H1 (cell line): Measurements from ENCODE around the gene HYAL1. TPM values are rescaled to one million over a fixed set of nuclear protein-coding genes. Genes with fewer than 3 reads are reported as not detected.

ENCODE experiments used
- CTCF ChIA-PET: fragments of 300-600 bp; sonication (Branson Sonifier 250); formaldehyde crosslinking; loops from one replicate; lab custom pipeline; 2021; ENCODE audit not compliant: partially characterized antibody; lab: Charles Lee
- POLR2A ChIA-PET: fragments of 300-600 bp; sonication (Branson Sonifier 250); formaldehyde crosslinking; loops from one replicate; lab custom pipeline; 2021; ENCODE audit warnings: inconsistent platforms; ENCODE audit not compliant: partially characterized antibody; lab: Charles Lee
- DNase-seq, 2 experiments: peaks; one replicate each; pipeline versions ENCODE4 v3.0.0 to v3.0.0-alpha.2; 2010 to 2022; ENCODE audit warnings: low spot score in 2 of 2, low read depth in 1 of 2, mixed read lengths in 1 of 2
- FAIRE-seq: peaks from 2 replicates; lab custom pipeline; 2011; peaks lifted over from hg19 to GRCh38; lab: Jason Lieb, UNC
- H2AFZ ChIP-seq: 2 replicates; pipeline ENCODE4 v1.8.1; 2012; ENCODE audit warnings: low read length, inconsistent platforms
- H2AK5ac ChIP-seq: 2 replicates; pipeline ENCODE4 v1.6.1; 2013; ENCODE audit warnings: low read depth, low read length
- H2BK120ac ChIP-seq: replicated peaks from 2 replicates; pipeline ENCODE3; 2013; ENCODE audit warnings: low read depth, low read length, inconsistent platforms
- H2BK12ac ChIP-seq: 2 replicates; pipeline ENCODE4 v1.6.1; 2013; ENCODE audit warnings: low read depth, low read length
- H2BK15ac ChIP-seq: 2 replicates; pipeline ENCODE4 v1.6.1; 2013; ENCODE audit warnings: low read length
- H2BK20ac ChIP-seq: 2 replicates; pipeline ENCODE4 v1.6.1; 2013; ENCODE audit warnings: low read length
- H2BK5ac ChIP-seq: 2 replicates; pipeline ENCODE4 v1.6.1; 2013; ENCODE audit warnings: low read depth, low read length
- H3K14ac ChIP-seq: 2 replicates; pipeline ENCODE4 v1.6.1; 2013; ENCODE audit warnings: inconsistent platforms; ENCODE audit not compliant: insufficient read length
- H3K18ac ChIP-seq: 2 replicates; pipeline ENCODE4 v1.6.1; 2013; ENCODE audit warnings: low read length; ENCODE audit errors: extremely low read depth
- H3K23ac ChIP-seq: 2 replicates; pipeline ENCODE4 v1.6.1; 2013; ENCODE audit warnings: inconsistent platforms; ENCODE audit not compliant: insufficient read length
- H3K23me2 ChIP-seq: 2 replicates; pipeline ENCODE4 v1.6.1; 2013; ENCODE audit warnings: low read depth, low read length
- H3K27ac ChIP-seq: 2 replicates; pipeline ENCODE4 v1.6.1; 2011; ENCODE audit warnings: low read depth, low read length, inconsistent platforms
- H3K27me3 ChIP-seq, 4 experiments: replicated peaks in 1 of 4; 1 replicate in 1 of 4; 2 replicates in 3 of 4; pipeline versions ENCODE4 v1.6.1 to v1.8.1; 2011 to 2013; ENCODE audit warnings: low read length in 3 of 4, mild to moderate bottlenecking in 3 of 4, inconsistent platforms in 2 of 4, mixed read lengths in 2 of 4, moderate library complexity in 1 of 4; ENCODE audit not compliant: control insufficient read depth in 3 of 4, insufficient read depth in 3 of 4; ENCODE audit errors: extremely low read depth in 1 of 4
- H3K36me3 ChIP-seq, 4 experiments: 2 replicates each; pipeline versions ENCODE4 v1.6.1 to v1.8.1; 2011 to 2013; ENCODE audit warnings: mild to moderate bottlenecking in 4 of 4, low read length in 3 of 4, moderate library complexity in 2 of 4, control low read depth in 1 of 4, inconsistent platforms in 1 of 4; ENCODE audit not compliant: insufficient read depth in 4 of 4, control insufficient read depth in 2 of 4
- H3K4ac ChIP-seq: replicated peaks from 2 replicates; pipeline ENCODE3; 2013; ENCODE audit warnings: low read length, low read depth, mixed read lengths, inconsistent platforms; ENCODE audit not compliant: insufficient read length
- H3K4me1 ChIP-seq, 4 experiments: replicated peaks in 1 of 4; 1 replicate in 1 of 4; 2 replicates in 3 of 4; pipeline versions ENCODE4 v1.6.1 to v1.8.1; 2011 to 2013; ENCODE audit warnings: low read length in 3 of 4, inconsistent platforms in 2 of 4, mixed read lengths in 1 of 4; ENCODE audit not compliant: insufficient read depth in 4 of 4, control insufficient read depth in 3 of 4
- H3K4me2 ChIP-seq, 2 experiments: 2 replicates each; pipeline versions ENCODE4 v1.6.1 to v1.8.1; 2011 to 2013; ENCODE audit warnings: low read depth in 2 of 2, low read length in 2 of 2, control low read depth in 1 of 2, inconsistent platforms in 1 of 2, mild to moderate bottlenecking in 1 of 2; ENCODE audit not compliant: insufficient read depth in 1 of 2
- H3K4me3 ChIP-seq, 4 experiments: fragments of 200-600, 300-600 bp in 1 of 4; sonication (generic), shearing (Covaris generic), sonication (Bioruptor Twin) in 1 of 4; 2 replicates each; pipeline versions ENCODE4 v1.5.1 to v1.8.1; 2011 to 2016; ENCODE audit warnings: low read length in 4 of 4, low read depth in 3 of 4, control low read depth in 2 of 4, inconsistent platforms in 2 of 4, mild to moderate bottlenecking in 2 of 4, mixed read lengths in 1 of 4, moderate library complexity in 1 of 4; ENCODE audit not compliant: insufficient read depth in 2 of 4; ENCODE audit errors: extremely low read depth in 1 of 4
- H3K56ac ChIP-seq: replicated peaks from 2 replicates; pipeline ENCODE3; 2013; ENCODE audit warnings: low read depth, mild to moderate bottlenecking, mixed read lengths, low read length, inconsistent platforms; ENCODE audit not compliant: insufficient read length
- H3K79me1 ChIP-seq: 2 replicates; pipeline ENCODE4 v1.6.1; 2013; ENCODE audit warnings: low read depth, low read length, control low read depth
- H3K79me2 ChIP-seq, 2 experiments: 2 replicates each; pipeline versions ENCODE4 v1.6.1 to v1.8.1; 2012 to 2013; ENCODE audit warnings: low read length in 2 of 2, mild to moderate bottlenecking in 2 of 2, inconsistent platforms in 1 of 2; ENCODE audit not compliant: insufficient read depth in 2 of 2, control insufficient read depth in 1 of 2
- H3K9ac ChIP-seq, 4 experiments: replicated peaks in 1 of 4; 1 replicate in 1 of 4; 2 replicates in 3 of 4; pipeline versions ENCODE4 v1.6.1 to v1.8.1; 2011 to 2013; ENCODE audit warnings: low read depth in 3 of 4, low read length in 3 of 4, control low read depth in 2 of 4, mild to moderate bottlenecking in 2 of 4, moderate library complexity in 2 of 4, inconsistent platforms in 1 of 4; ENCODE audit errors: extremely low read depth in 1 of 4
- H3K9me3 ChIP-seq, 2 experiments: 2 replicates each; pipeline versions ENCODE4 v1.6.1 to v1.8.1; 2012 to 2013; ENCODE audit warnings: mild to moderate bottlenecking in 2 of 2, moderate library complexity in 2 of 2, control low read depth in 1 of 2, inconsistent platforms in 1 of 2, low read depth in 1 of 2, low read length in 1 of 2, mixed read lengths in 1 of 2; ENCODE audit not compliant: insufficient read depth in 2 of 2
- H4K20me1 ChIP-seq, 2 experiments: replicated peaks in 1 of 2; 2 replicates each; pipeline versions ENCODE3 to v1.8.1; 2011 to 2013; ENCODE audit warnings: inconsistent platforms in 2 of 2, low read length in 2 of 2, mild to moderate bottlenecking in 1 of 2; ENCODE audit not compliant: insufficient read depth in 2 of 2, control insufficient read depth in 1 of 2
- H4K5ac ChIP-seq: 2 replicates; pipeline ENCODE4 v1.6.1; 2013; ENCODE audit warnings: low read length, low read depth, mixed read lengths, inconsistent platforms; ENCODE audit not compliant: insufficient read length
- H4K8ac ChIP-seq: 2 replicates; pipeline ENCODE4 v1.8.0; 2013; ENCODE audit warnings: mild to moderate bottlenecking, moderate library complexity, low read length, inconsistent platforms; ENCODE audit not compliant: insufficient read depth; ENCODE audit errors: extremely low read depth
- H4K91ac ChIP-seq: replicated peaks from 2 replicates; pipeline ENCODE3; 2013; ENCODE audit warnings: low read length, mixed read lengths, inconsistent platforms; ENCODE audit not compliant: insufficient read length
- BCL11A ChIP-seq, 2 experiments: IDR thresholded peaks; one replicate each; pipeline ENCODE4 v1.6.1; 2011; ENCODE audit warnings: low read depth in 2 of 2, low read length in 2 of 2, mild to moderate bottlenecking in 2 of 2
- CBX8 ChIP-seq: fragments of 300-800, 300-1000 bp; sonication (generic); IDR thresholded peaks from 2 replicates; pipeline ENCODE4 v1.7.1; 2016; ENCODE audit warnings: low read depth, low read length, borderline replicate concordance
- CHD2 ChIP-seq: IDR thresholded peaks from 2 replicates; pipeline ENCODE4 v1.6.1; 2012; ENCODE audit warnings: low read length, improper control_type of control experiment
- EZH2 ChIP-seq: fragments of 200-600 bp; sonication (generic); IDR thresholded peaks from 2 replicates; pipeline ENCODE4 v1.7.1; 2012; ENCODE audit warnings: low read depth, mild to moderate bottlenecking, moderate library complexity, low read length, inconsistent platforms; ENCODE audit not compliant: severe bottlenecking
- HDAC6 ChIP-seq: IDR thresholded peaks from one replicate; pipeline ENCODE4 v1.7.1; 2012; ENCODE audit warnings: low read depth, mild to moderate bottlenecking, inconsistent platforms, low read length, moderate library complexity
- NRF1 ChIP-seq: IDR thresholded peaks from 2 replicates; pipeline ENCODE4 v1.6.1; 2011; ENCODE audit warnings: mild to moderate bottlenecking, low read depth, low read length, improper control_type of control experiment
- POU5F1 ChIP-seq: IDR thresholded peaks from 2 replicates; pipeline ENCODE4 v1.6.1; 2011; ENCODE audit warnings: low read depth, mild to moderate bottlenecking, low read length, moderate library complexity
- RBBP5 ChIP-seq: IDR thresholded peaks from 2 replicates; pipeline ENCODE4 v1.7.1; 2012; ENCODE audit warnings: low read depth, mild to moderate bottlenecking, inconsistent platforms, low read length, moderate library complexity, borderline replicate concordance
- SAP30 ChIP-seq: fragments of 300-600 bp; sonication (generic); IDR thresholded peaks from 2 replicates; pipeline ENCODE4 v1.7.1; 2012; ENCODE audit warnings: low read length, moderate library complexity, mild to moderate bottlenecking, inconsistent platforms; ENCODE audit not compliant: insufficient read depth, insufficient replicate concordance
- SP2 ChIP-seq: IDR thresholded peaks from 2 replicates; pipeline ENCODE4 v1.6.1; 2012; ENCODE audit warnings: mild to moderate bottlenecking, low read length, inconsistent platforms
- SUZ12 ChIP-seq: fragments of 200-600 bp; sonication (generic); IDR thresholded peaks from 2 replicates; pipeline ENCODE4 v1.6.1; 2012; ENCODE audit warnings: mild to moderate bottlenecking, inconsistent platforms, low read length, moderate library complexity, mixed read lengths
- TBP ChIP-seq: IDR thresholded peaks from 2 replicates; pipeline ENCODE4 v1.6.1; 2011; ENCODE audit warnings: low read depth, low read length, improper control_type of control experiment
- WGBS, 2 experiments: shearing (Covaris generic) in 1 of 2; methylation state at CpG; one replicate each; pipeline versions ENCODE4 v1.1.6 to v1.1.7; 2013 to 2015; ENCODE audit warnings: low lambda C conversion rate in 2 of 2, mixed read lengths in 2 of 2, inconsistent platforms in 1 of 2, low coverage in 1 of 2, missing lambda C conversion rate in 1 of 2; ENCODE audit not compliant: insufficient replicate concordance in 2 of 2, insufficient coverage in 1 of 2, insufficient read length in 1 of 2; ENCODE audit errors: extremely low coverage in 1 of 2, missing lambda C conversion rate in 1 of 2; 5-methylcytosine and 5-hydroxymethylcytosine counted together
- polyA plus RNA-seq, 7 experiments: library from polyadenylated mRNA; depleted of rRNA in 3 of 7; stranded (reverse) in 5 of 7; unstranded in 2 of 7; fragments of >200 nt in 5 of 7; fragments of 200-250 nt in 2 of 7; gene quantifications; 1 replicate in 5 of 7; 2 replicates in 1 of 7; 4 replicates in 1 of 7; pipeline versions ENCODE4 v1.2.1 to v1.2.3, GENCODE V29; 2011 to 2013; ENCODE audit warnings: missing spikeins in 2 of 7, mixed read lengths in 2 of 7
- total RNA-seq: library from RNA; stranded (reverse); fragmentation: NEBNext Ultra II Directional; extraction: Animal tissue kit (Norgen Biotek cat#: 25700); gene quantifications from 2 replicates; pipeline ENCODE4 v1.2.1, GENCODE V29; 2021
- TF ChIP-seq, protein P1 (sequence below): IDR thresholded peaks from 2 replicates; pipeline ENCODE4 v1.6.1; 2012; ENCODE audit warnings: inconsistent platforms

HYAL1 gene
- total and polyA plus RNA-seq, 2 of the 8 experiments (the other 6 are each of a cell fraction or from before 2014, with no cell fraction given): 2.0 to 5.4 TPM

DNA sequence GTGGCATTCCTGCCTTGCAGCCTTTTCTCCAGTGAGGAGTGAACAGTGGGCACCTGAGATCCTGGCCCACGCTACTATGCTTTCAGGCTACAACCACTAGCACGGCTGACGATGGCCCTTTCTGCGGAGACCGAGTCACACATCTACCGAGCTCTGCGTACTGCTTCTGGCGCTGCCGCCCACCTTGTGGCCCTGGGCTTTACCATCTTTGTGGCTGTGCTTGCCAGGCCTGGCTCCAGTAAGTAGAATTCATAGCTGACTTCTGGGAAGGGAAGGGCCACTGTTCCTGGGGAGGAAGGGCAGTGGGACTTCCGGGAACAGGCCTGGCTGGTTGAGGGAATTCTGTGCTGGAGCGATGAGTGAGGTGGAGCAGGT is 47.9 kb upstream of the HYAL1 start:
- CTCF ChIA-PET: interaction anchor here (1.3 to 13.4 kb wide), 7 partner anchors 10 to 192 kb away, joined by 3 to 136 read pairs (median 30); partner anchors contain the start of gene TMEM115
- no peak for DNase-seq
- no peak overlapping the region for H3K14ac ChIP-seq
- no peak for TF ChIP-seq POU5F1
- TF ChIP-seq, protein P1, sequence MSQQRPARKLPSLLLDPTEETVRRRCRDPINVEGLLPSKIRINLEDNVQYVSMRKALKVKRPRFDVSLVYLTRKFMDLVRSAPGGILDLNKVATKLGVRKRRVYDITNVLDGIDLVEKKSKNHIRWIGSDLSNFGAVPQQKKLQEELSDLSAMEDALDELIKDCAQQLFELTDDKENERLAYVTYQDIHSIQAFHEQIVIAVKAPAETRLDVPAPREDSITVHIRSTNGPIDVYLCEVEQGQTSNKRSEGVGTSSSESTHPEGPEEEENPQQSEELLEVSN: no peak
- TF ChIP-seq CBX8: no peak
- no peak for TF ChIP-seq SUZ12
- TF ChIP-seq HDAC6: no peak
- TF ChIP-seq RBBP5: no peak
- TF ChIP-seq BCL11A (IDR thresholded peaks at IDR 0.05; ENCODE audit: low read depth in 2 of 2, low read length in 2 of 2): no peak
- no peak for TF ChIP-seq EZH2
- TF ChIP-seq TBP: no peak
- TF ChIP-seq NRF1: no peak
- no peak for TF ChIP-seq CHD2
- no peak for TF ChIP-seq SP2
- TF ChIP-seq SAP30: no peak

More for the DNA sequence above, 47.9 kb upstream of the HYAL1 start:
- Histone ChIP-seq H3K4me3 (peak overlapping the region; percentile 79 to 87 (median 82)), H3K4me1 (peaks cover 0 to 10% (median 7%) of the 10 kb centered on the region in 4 experiments; a peak in 5 of 7 replicates), H3K79me1 (peaks cover 3% of the 10 kb centered on the region; the same call in 1 of the 2 replicates), H2AFZ (no peak overlapping the region), H2BK5ac (no peak overlapping the region), H4K91ac (no peak overlapping the region), H3K18ac (no peak overlapping the region), H3K56ac (no peak overlapping the region), H3K36me3 (peaks cover 4 to 7% (median 6%) of the 10 kb centered on the region in 4 experiments; a peak in 5 of 8 replicates), H3K79me2 (peaks cover 0 to under 1% of the 10 kb centered on the region in 2 experiments; a peak in 1 of 4 replicates), H3K23me2 (peaks cover 10% of the 10 kb centered on the region), H4K20me1 (peaks cover 5 to 7% of the 10 kb centered on the region in 2 experiments), H3K9me3 (no peaks in the 10 kb centered on the region), H2BK120ac (no peak overlapping the region), H3K4ac (no peak overlapping the region), H3K23ac (no peak overlapping the region), H3K9ac (no peak overlapping the region), H2BK12ac (no peak overlapping the region), H2BK15ac (no peak overlapping the region), H4K8ac (0 out of 2 replicates have a peak overlapping the region, but pooled peaks have one; percentile 4), H3K27me3 (peaks cover 0 to 4% (median 4%) of the 10 kb centered on the region in 4 experiments; a peak in 4 of 7 replicates), H4K5ac (no peak overlapping the region), H3K4me2 (peak overlapping the region; percentile 64 to 90), H2AK5ac (no peak overlapping the region), H2BK20ac (no peak overlapping the region), H3K27ac (no peak overlapping the region)
- POLR2A ChIA-PET: interaction anchor here (0.7 to 5.3 kb wide), 5 partner anchors 13 to 218 kb away, joined by 3 to 22 read pairs (median 5); partner anchors contain the start of gene HEMK1
- no peak for FAIRE-seq
- 84% methylated on average over 11 of the region's 11 CpGs; no CpG with 5 or more reads in 1 of the 2 experiments for WGBS, 2 experiments
